HG02884 (cell line): ENCODE results near the gene SEMA4C.

ENCODE experiments used
- ATAC-seq: cut with Tn5 transposase; IDR thresholded peaks from one replicate; pipeline ENCODE4 v1.9.1; 2021; ENCODE audit warnings: mild to moderate bottlenecking, moderate library complexity; ENCODE audit not compliant: unreplicated experiment

SEMA4C gene

GRCh38 chr2:96846825-96847224 lies 23.1 kb downstream of the SEMA4C start:
- ATAC-seq: no peak

- ATAC-seq: no peak
These were observed 25.5 kb downstream of the SEMA4C start for GRCh38 chr2:96844405-96844808.

- ATAC-seq: no peak
These were observed 26.2 kb downstream of the SEMA4C start, which contains the start of gene ANKRD23 for GRCh38 chr2:96843538-96844268. TSS of gene ANKRD23 (minus strand) at chr2:96844021. CDS start at chr2:96843992, 29 bp downstream.

- ATAC-seq: no peak
These were observed 27.3 kb downstream of the SEMA4C start for GRCh38 chr2:96842600-96842999.

GRCh38 chr2:96841701-96842495 lies 28.0 kb downstream of the SEMA4C start:
- no peak for ATAC-seq

- ATAC-seq: no peak
These were observed 29.7 kb downstream of the SEMA4C start for GRCh38 chr2:96839875-96840850.

GRCh38 chr2:96839293-96839874 lies 30.5 kb downstream of the SEMA4C start:
- no peak for ATAC-seq

- ATAC-seq: no peak
These were observed 31.3 kb downstream of the SEMA4C start for GRCh38 chr2:96838345-96839292.

- ATAC-seq: no peak
These were observed 32.3 kb downstream of the SEMA4C start for GRCh38 chr2:96837575-96837974.

- ATAC-seq: no peak
These were observed 34.0 kb downstream of the SEMA4C start for GRCh38 chr2:96835830-96836229.

- ATAC-seq: no peak
These were observed 36.9 kb downstream of the SEMA4C start for GRCh38 chr2:96832754-96833507.

GRCh38 chr2:96832408-96832753 lies 37.5 kb downstream of the SEMA4C start:
- ATAC-seq: no peak

GRCh38 chr2:96831679-96832078 lies 38.2 kb downstream of the SEMA4C start:
- no peak for ATAC-seq

- ATAC-seq: no peak
These were observed 39.8 kb downstream of the SEMA4C start for GRCh38 chr2:96830044-96830562.

GRCh38 chr2:96828874-96829273 lies 41.0 kb downstream of the SEMA4C start:
- ATAC-seq: no peak

- no peak for ATAC-seq
These were observed 41.4 kb downstream of the SEMA4C start for GRCh38 chr2:96828436-96828835.

- ATAC-seq: no peak
These were observed 43.2 kb downstream of the SEMA4C start for GRCh38 chr2:96826546-96827278.

GRCh38 chr2:96825057-96825456 lies 44.8 kb downstream of the SEMA4C start:
- ATAC-seq: no peak
